T-helper 9 cell (primary cell): ENCODE data around the gene LY9.
"Not testable (repeated sequence)": the region's sequence is repeated elsewhere in the genome, so short reads cannot be mapped to it uniquely, and the experiment has no call there.

Experiments used
- DNase-seq: peaks from one replicate; pipeline ENCODE4 v3.0.0-alpha.2; 2020

The LY9 gene

GRCh38 chr1:160868141-160868540 is 72.2 kb downstream of the LY9 start:
- DNase-seq: no peak

- no peak for DNase-seq
These were observed 79.0 kb downstream of the LY9 start for GRCh38 chr1:160874935-160875334.

GRCh38 chr1:160875591-160875990 is 79.6 kb downstream of the LY9 start:
- DNase-seq: not testable (repeated sequence)

DNA sequence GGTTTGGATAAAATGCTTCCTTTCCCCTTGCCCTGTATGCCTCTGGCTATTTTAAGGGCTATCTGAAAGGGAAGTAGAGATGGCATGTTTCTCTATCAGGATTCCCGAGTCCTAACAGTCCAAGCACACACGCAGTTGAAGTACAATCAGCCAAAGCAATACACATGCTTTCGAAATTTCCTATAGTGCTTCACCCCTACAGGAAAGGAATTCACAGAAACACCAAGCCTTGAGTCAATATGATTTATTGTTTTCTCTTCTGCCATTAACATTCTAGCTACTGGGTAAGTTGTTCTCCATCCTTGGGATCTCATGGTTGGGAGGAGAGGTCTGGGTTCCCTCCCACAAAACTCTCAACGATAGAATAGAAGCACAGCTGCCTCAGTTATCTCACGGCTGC is 80.3 kb downstream of the LY9 start:
- DNase-seq: no peak

GRCh38 chr1:160877221-160877620 is 81.2 kb downstream of the LY9 start:
- DNase-seq: no peak
